Neutrophil (primary cell): Measurements from ENCODE around the gene PAXX.
A peak's percentile ranks its signal among the peaks of the same experiment; 100 is the strongest.
"Not testable (repeated sequence)": the region's sequence is repeated elsewhere in the genome, so short reads cannot be mapped to it uniquely, and the experiment has no call there.

ENCODE experiments used
- H3K27ac ChIP-seq: fragments of 200-600 bp; sonication (generic); 2 replicates; pipeline ENCODE4 v1.5.1; 2016; ENCODE audit warnings: mild to moderate bottlenecking, moderate library complexity
- H3K27me3 ChIP-seq: fragments of 200-600 bp; sonication (generic); 2 replicates; pipeline ENCODE4 v1.6.0; 2016; ENCODE audit warnings: mild to moderate bottlenecking
- H3K36me3 ChIP-seq: fragments of 200-600 bp; sonication (generic); 2 replicates; pipeline ENCODE4 v1.5.1; 2017
- H3K4me1 ChIP-seq, 2 experiments: fragments of 200-600 bp in 1 of 2; sonication (generic) in 1 of 2; 1 replicate in 1 of 2; 2 replicates in 1 of 2; pipeline versions ENCODE4 v1.5.1 to v1.6.1; 2013 to 2016; ENCODE audit warnings: low read depth in 1 of 2, low read length in 1 of 2, mild to moderate bottlenecking in 1 of 2, moderate library complexity in 1 of 2; ENCODE audit not compliant: control insufficient read depth in 1 of 2, insufficient read depth in 1 of 2
- H3K4me3 ChIP-seq, 2 experiments: fragments of 200-600 bp in 1 of 2; sonication (generic) in 1 of 2; 1 replicate in 1 of 2; 2 replicates in 1 of 2; pipeline ENCODE4 v1.5.1; 2013 to 2016; ENCODE audit warnings: low read depth in 1 of 2, low read length in 1 of 2, mild to moderate bottlenecking in 1 of 2, moderate library complexity in 1 of 2
- H3K9me3 ChIP-seq: fragments of 200-600 bp; sonication (generic); 2 replicates; pipeline ENCODE4 v1.5.1; 2016
- CTCF ChIP-seq: fragments of 200-600 bp; sonication (generic); IDR thresholded peaks from 2 replicates; pipeline ENCODE4 v1.5.1; 2016; ENCODE audit warnings: antibody characterized with exemption

Gene PAXX

GRCh38 chr9:137002646-137003041, 10.4 kb downstream of the PAXX start:
- no peak overlapping the region for H3K27ac ChIP-seq
- TF ChIP-seq CTCF = no peak
- peaks cover 11% of the 10 kb centered on the region for H3K36me3 ChIP-seq
- peaks cover 4% of the 10 kb centered on the region for H3K27me3 ChIP-seq
- peaks cover 39 to 47% of the 10 kb centered on the region in 2 experiments for H3K4me1 ChIP-seq
- no peaks in the 10 kb centered on the region for H3K9me3 ChIP-seq
- no peak overlapping the region for H3K4me3 ChIP-seq

GRCh38 chr9:137004285-137004684, 12.1 kb downstream of the PAXX start:
- peaks cover 27 to 31% of the 10 kb centered on the region in 2 experiments for H3K4me1 ChIP-seq
- not testable (repeated sequence) for H3K27ac ChIP-seq, H3K4me3 ChIP-seq, H3K27me3 ChIP-seq, H3K9me3 ChIP-seq
- H3K36me3 ChIP-seq = peaks cover 28% of the 10 kb centered on the region
- TF ChIP-seq CTCF = peak; percentile 18

GRCh38 chr9:137006116-137007003, 14.1 kb downstream of the PAXX start:
- TF ChIP-seq CTCF = no peak
- H3K36me3 ChIP-seq = peaks cover 49% of the 10 kb centered on the region
- no peak overlapping the region for H3K27ac ChIP-seq
- H3K27me3 ChIP-seq = no peaks in the 10 kb centered on the region
- H3K4me1 ChIP-seq = peaks cover 7 to 10% of the 10 kb centered on the region in 2 experiments
- H3K4me3 ChIP-seq = no peak overlapping the region
- no peaks in the 10 kb centered on the region for H3K9me3 ChIP-seq

- peaks cover 0 to 4% of the 10 kb centered on the region in 2 experiments for H3K4me1 ChIP-seq
- no peaks in the 10 kb centered on the region for H3K27me3 ChIP-seq
- no peak overlapping the region for H3K4me3 ChIP-seq
- TF ChIP-seq CTCF = no peak
- no peaks in the 10 kb centered on the region for H3K9me3 ChIP-seq
- no peak overlapping the region for H3K27ac ChIP-seq
- H3K36me3 ChIP-seq = peaks cover 58% of the 10 kb centered on the region
Measured at GRCh38 chr9:137007108-137007815, 15.0 kb downstream of the PAXX start.

- no peak for TF ChIP-seq CTCF
- Histone ChIP-seq H3K27ac (no peak overlapping the region), H3K4me3 (no peak overlapping the region), H3K4me1 (no peaks in the 10 kb centered on the region), H3K9me3 (no peaks in the 10 kb centered on the region), H3K36me3 (peaks cover 63% of the 10 kb centered on the region), H3K27me3 (no peaks in the 10 kb centered on the region)
Measured at GRCh38 chr9:137007816-137008270, 15.6 kb downstream of the PAXX start.
